Stomach (tissue), 4 donors: ENCODE measurements around the gene SEC22A.

Experiments used
- POLR2A ChIP-seq, 4 donors: fragments of 450-650 bp; IDR thresholded peaks; one replicate each; pipeline ENCODE4 v1.6.1; 2016; ENCODE audit warnings: antibody characterized with exemption in 4 of 4, control low read depth in 2 of 4, mild to moderate bottlenecking in 1 of 4, moderate library complexity in 1 of 4
- POLR2AphosphoS5 ChIP-seq, 3 donors: sonication (generic); formaldehyde crosslinking; IDR thresholded peaks; one replicate each; pipeline ENCODE4 v1.6.1; 2016; ENCODE audit warnings: antibody characterized with exemption in 3 of 3
- TF ChIP-seq, protein P1 (sequence below), 7 experiments: fragments of 450-650 bp in 4 of 7; fragments of 200-600 bp in 3 of 7; sonication (generic) in 3 of 7; IDR thresholded peaks; one replicate each; pipeline ENCODE4 v1.5.1; 2016 to 2019; ENCODE audit warnings: antibody characterized with exemption in 7 of 7, control low read depth in 2 of 7, mild to moderate bottlenecking in 1 of 7

GRCh38 chr3:123258359-123258758 lies 56.6 kb downstream of the SEC22A start:
- TF ChIP-seq POLR2A (IDR thresholded peaks at IDR 0.05) (no peak), POLR2AphosphoS5 (IDR thresholded peaks at IDR 0.05) (no peak)
- TF ChIP-seq, protein P1, sequence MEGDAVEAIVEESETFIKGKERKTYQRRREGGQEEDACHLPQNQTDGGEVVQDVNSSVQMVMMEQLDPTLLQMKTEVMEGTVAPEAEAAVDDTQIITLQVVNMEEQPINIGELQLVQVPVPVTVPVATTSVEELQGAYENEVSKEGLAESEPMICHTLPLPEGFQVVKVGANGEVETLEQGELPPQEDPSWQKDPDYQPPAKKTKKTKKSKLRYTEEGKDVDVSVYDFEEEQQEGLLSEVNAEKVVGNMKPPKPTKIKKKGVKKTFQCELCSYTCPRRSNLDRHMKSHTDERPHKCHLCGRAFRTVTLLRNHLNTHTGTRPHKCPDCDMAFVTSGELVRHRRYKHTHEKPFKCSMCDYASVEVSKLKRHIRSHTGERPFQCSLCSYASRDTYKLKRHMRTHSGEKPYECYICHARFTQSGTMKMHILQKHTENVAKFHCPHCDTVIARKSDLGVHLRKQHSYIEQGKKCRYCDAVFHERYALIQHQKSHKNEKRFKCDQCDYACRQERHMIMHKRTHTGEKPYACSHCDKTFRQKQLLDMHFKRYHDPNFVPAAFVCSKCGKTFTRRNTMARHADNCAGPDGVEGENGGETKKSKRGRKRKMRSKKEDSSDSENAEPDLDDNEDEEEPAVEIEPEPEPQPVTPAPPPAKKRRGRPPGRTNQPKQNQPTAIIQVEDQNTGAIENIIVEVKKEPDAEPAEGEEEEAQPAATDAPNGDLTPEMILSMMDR (IDR thresholded peaks at IDR 0.05): no peak
